GM19395 (cell line): ENCODE results near the gene SPDYE4.

Source experiments
- ATAC-seq: cut with Tn5 transposase; IDR thresholded peaks from one replicate; pipeline ENCODE4 v1.9.1; 2021; ENCODE audit warnings: mild to moderate bottlenecking, moderate library complexity; ENCODE audit not compliant: unreplicated experiment

SPDYE4 gene

DNA sequence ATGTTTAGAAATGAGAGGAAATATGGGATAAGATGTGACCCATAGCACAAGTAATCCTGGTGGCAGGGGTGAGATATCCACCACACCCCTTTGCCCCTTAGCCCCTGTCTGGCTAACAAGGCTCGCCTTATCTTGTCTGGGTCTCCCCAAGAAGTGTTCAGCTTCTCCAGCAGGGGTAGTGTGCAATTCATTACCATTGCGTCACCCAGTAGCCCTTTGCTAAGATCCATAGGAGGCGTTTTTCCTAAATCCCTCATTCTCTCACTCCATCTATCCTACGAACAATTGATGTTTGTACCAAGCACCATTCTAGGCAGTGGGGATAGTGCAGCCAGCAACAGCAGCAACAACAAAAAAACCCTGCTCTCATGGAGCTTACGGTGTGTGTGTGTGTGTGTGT, 44.5 kb downstream of the SPDYE4 start:
- ATAC-seq: no peak

DNA sequence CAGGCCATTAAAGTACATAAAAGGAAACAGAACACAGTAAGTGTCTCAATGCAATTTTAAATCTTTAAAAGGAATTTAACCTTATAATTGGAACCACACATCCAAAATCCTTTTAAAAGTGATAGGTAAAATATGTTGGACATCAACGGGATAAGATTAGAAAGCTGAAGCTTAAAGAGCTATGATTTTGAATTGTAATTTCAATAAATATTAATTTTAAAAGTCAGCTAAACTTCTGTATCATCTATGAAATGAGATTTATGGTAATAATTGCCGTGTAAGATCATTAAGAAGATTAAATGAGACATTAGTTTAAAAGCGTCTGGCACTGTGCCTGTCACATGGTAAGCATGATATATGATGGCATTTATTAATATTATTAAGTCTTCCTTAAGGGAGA, 45.0 kb downstream of the SPDYE4 start:
- ATAC-seq: no peak

DNA sequence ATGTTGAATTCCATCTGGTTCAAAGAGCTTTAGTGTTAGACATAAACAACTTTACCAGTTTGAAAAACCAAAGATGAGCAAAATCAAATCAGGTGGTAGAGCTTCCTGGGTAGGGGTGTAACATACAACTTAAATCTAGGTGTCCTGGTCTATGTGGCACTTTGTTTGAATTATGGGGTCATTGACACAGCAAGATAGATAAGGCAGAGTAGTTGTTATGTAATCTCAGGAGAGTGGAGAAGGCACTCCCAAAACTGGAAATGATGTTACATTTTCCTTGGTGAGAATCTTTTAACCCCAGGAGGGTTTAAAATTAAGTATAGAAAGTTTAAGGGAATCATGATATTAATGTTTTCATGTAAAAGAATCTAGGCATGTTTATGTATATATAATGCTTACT, 45.6 kb downstream of the SPDYE4 start:
- no peak for ATAC-seq

GRCh38 chr17:8711291-8711690, 47.1 kb downstream of the SPDYE4 start:
- ATAC-seq: no peak

DNA sequence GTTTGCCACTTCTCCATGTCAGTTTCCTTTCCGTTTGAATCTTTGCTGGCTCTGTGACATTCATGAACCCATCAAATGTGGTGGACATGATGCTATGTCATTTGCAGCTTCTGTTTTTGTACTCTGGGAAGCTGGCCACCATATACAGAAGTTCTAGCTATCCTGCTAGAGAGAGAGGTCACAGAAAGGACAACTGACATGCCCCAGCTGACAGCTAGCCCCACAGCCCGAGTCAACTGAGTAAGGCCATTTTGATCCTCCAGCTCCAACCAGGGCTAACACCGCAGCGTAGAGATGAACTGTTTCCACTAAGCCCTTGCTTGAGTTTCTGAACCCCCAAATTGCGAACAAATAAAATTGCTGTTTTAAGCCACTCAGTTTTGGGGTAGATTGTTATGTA, 47.5 kb downstream of the SPDYE4 start:
- no peak for ATAC-seq

- ATAC-seq: no peak
Measured at GRCh38 chr17:8709006-8709405, 49.3 kb downstream of the SPDYE4 start.

- no peak for ATAC-seq
Measured at GRCh38 chr17:8708025-8708461, 50.3 kb downstream of the SPDYE4 start.

DNA sequence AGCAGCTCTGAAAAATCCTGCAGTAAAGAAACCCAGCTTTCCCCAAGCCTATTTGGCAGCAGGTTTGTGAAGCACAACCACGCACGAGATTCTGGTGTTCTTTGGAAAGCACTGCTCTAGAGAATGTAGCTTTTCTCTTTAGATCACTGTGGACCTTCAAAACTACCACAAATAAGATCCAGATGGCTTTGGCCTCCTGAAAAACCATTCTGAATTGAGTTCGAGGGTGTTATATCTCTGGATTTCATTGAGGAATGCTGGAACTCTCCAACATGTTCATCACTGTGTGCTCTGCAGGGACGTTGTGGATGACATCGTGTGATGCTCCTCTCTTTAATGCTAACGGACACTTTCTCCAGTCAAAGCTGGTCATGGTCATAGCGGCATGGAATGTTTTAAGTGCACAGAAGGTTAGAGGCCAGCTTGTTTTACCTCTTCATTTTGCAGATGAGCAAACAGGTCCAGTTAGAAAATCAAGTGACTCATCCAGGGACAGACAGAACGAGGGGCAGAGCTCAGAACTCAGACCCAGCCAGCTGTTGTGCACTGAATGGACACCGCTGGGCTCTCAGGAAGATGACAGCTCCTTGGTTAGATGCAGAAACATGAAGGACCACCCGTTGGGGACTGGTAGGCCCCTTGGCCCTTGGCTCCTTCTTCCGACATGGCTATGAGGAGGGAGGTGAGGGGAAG, 50.9 kb downstream of the SPDYE4 start:
- no peak for ATAC-seq

GRCh38 chr17:8706431-8706830, 51.9 kb downstream of the SPDYE4 start:
- no peak for ATAC-seq

DNA sequence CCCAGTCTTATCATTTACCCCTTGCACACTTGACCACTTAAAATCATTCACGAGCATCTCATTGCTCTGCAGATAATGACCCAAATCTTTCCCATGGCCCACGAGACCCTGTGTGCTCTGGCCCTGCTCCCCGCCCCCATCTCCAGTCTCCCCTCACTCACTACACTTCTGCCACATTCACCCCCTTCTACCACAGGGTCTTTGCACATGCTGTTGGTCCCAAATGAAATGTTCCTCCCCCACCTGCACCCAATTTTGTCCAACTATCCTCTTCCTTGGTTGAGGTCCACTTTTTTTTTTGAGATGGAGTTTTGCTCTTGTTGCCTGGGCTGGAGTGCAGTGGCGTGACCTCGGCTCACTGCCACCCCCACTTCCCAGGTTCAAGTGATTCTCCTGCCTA, 52.9 kb downstream of the SPDYE4 start:
- no peak for ATAC-seq

- ATAC-seq: no peak
Measured at GRCh38 chr17:8703001-8703400, 55.3 kb downstream of the SPDYE4 start.

- no peak for ATAC-seq
Measured at GRCh38 chr17:8701754-8702153, 56.6 kb downstream of the SPDYE4 start.

GRCh38 chr17:8701221-8701620, 57.1 kb downstream of the SPDYE4 start:
- ATAC-seq: no peak
